ENCODE data around the gene DHX9.

GRCh38 chr1:182890927-182891610 lies 51.9 kb downstream of the DHX9 start:
- no peak for TF ChIP-seq CTCF (optimal IDR thresholded peaks at IDR 0.05 in 1 of 3, IDR thresholded peaks at IDR 0.05 in 1 of 3, conservative IDR thresholded peaks at IDR 0.05 in 1 of 3; ENCODE audit: extremely low read depth in 1 of 3, insufficient read depth in 2 of 3, low read length in 3 of 3)
- no peak for TF ChIP-seq EZH2 (IDR thresholded peaks at IDR 0.05; ENCODE audit: low read length)
